GM23248 (cell line): ENCODE measurements around the gene CD6.

Experiments
- EZH2 ChIP-seq: fragments of 200-600 bp; sonication (generic); IDR thresholded peaks from 2 replicates; pipeline ENCODE4 v1.6.1; 2018; ENCODE audit warnings: antibody characterized with exemption, mild to moderate bottlenecking; ENCODE audit not compliant: insufficient read depth, poor library complexity, severe bottlenecking
- EZH2phosphoT487 ChIP-seq: fragments of 200-600 bp; sonication (generic); IDR thresholded peaks from 2 replicates; pipeline ENCODE4 v1.6.1; 2018; ENCODE audit warnings: antibody characterized with exemption, moderate library complexity, mild to moderate bottlenecking, low read depth; ENCODE audit not compliant: insufficient read depth

DNA sequence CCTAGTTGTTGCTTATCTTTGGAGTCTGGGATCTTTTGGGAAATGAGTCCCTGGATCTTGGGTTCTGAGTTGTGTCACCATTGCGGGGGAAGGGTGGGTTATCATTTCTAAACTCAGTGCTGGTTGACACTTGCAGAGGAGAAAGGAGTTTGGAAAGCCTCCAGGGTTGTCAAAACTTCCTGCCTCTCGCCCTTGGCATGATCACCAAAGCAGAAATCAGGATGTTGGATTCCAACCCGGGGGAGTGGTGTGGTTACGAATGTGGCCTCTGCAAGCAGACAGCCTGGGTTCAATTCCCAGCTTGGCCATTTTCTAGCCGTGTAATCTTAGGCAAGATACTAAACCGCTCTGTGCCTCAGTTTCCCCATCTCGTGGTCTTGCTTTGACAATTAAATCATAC lies 24.3 kb downstream of the CD6 start:
- no peak for TF ChIP-seq EZH2
- no peak for TF ChIP-seq EZH2phosphoT487
